Fibroblast of pulmonary artery (primary cell): ENCODE data around the gene SMIM9.

ENCODE experiments used
- DNase-seq: peaks from one replicate; pipeline ENCODE4 v3.0.0-alpha.2; 2010; ENCODE audit warnings: low read depth
- H3K4me3 ChIP-seq: replicated peaks from 2 replicates; pipeline ENCODE4 v1.5.1; 2011; ENCODE audit warnings: low read depth, mild to moderate bottlenecking, control low read depth, low read length, moderate library complexity
- CTCF ChIP-seq: IDR thresholded peaks from 2 replicates; pipeline ENCODE4 v1.5.1; 2011; ENCODE audit warnings: mild to moderate bottlenecking, control low read depth, low read length, inconsistent platforms; ENCODE audit errors: missing control alignments

SMIM9 gene

GRCh38 chrX:154804261-154804956 lies 30.1 kb downstream of the SMIM9 start:
- peak overlapping the region; percentile 67 for H3K4me3 ChIP-seq
- TF ChIP-seq CTCF: no peak
- DNase-seq: no peak

GRCh38 chrX:154802947-154803346 lies 31.5 kb downstream of the SMIM9 start:
- no peak for TF ChIP-seq CTCF
- H3K4me3 ChIP-seq: no peak overlapping the region
- no peak for DNase-seq

- TF ChIP-seq CTCF: no peak
- H3K4me3 ChIP-seq: no peak overlapping the region
- DNase-seq: peak; percentile 14
Observed at GRCh38 chrX:154800478-154801210, 33.8 kb downstream of the SMIM9 start.

- H3K4me3 ChIP-seq: no peak overlapping the region
- TF ChIP-seq CTCF: no peak
- peak; percentile 61 for DNase-seq
Observed at GRCh38 chrX:154799556-154800348, 34.7 kb downstream of the SMIM9 start.

GRCh38 chrX:154797006-154797405 lies 37.5 kb downstream of the SMIM9 start:
- peak; percentile 6 for DNase-seq
- TF ChIP-seq CTCF: no peak

GRCh38 chrX:154795016-154795415 lies 39.4 kb downstream of the SMIM9 start:
- no peak for TF ChIP-seq CTCF
- no peak for DNase-seq
- H3K4me3 ChIP-seq: no peak overlapping the region

More at GRCh38 chrX:154797006-154797405, 37.5 kb downstream of the SMIM9 start:
- H3K4me3 ChIP-seq: no peak overlapping the region
